Endothelial cell of umbilical vein (primary cell): Measurements from ENCODE around the gene TRIP10. TPM values are rescaled to one million over a fixed set of nuclear protein-coding genes. Genes with fewer than 3 reads are reported as not detected.

ENCODE experiments used
- BruUV-seq: library from RNA; stranded (reverse); fragments of 400-500 nt; replicated peaks from 2 replicates; lab custom pipeline; 2021; lab: Mats Ljungman, UMichigan
- CTCF ChIA-PET: fragments of 300-600, 350-600 bp; sonication (Branson Sonifier 250); formaldehyde crosslinking; loops from one replicate; lab custom pipeline; 2021; ENCODE audit warnings: antibody characterized with exemption, inconsistent platforms; lab: Charles Lee
- POLR2A ChIA-PET: fragments of 300-600, 350-600 bp; sonication (Branson Sonifier 250); formaldehyde crosslinking; loops from one replicate; lab custom pipeline; 2021; ENCODE audit warnings: antibody characterized with exemption, inconsistent platforms; lab: Charles Lee
- DNase-seq: peaks from one replicate; pipeline ENCODE4 v3.0.0-alpha.2; 2011; ENCODE audit warnings: low read depth, low spot score
- FAIRE-seq: peaks from 2 replicates; lab custom pipeline; 2011; peaks lifted over from hg19 to GRCh38; lab: Jason Lieb, UNC
- H2AFZ ChIP-seq: 2 replicates; pipeline ENCODE4 v1.6.0; 2012; ENCODE audit warnings: low read depth, low read length, control low read depth, inconsistent platforms
- H3K27ac ChIP-seq: 2 replicates; pipeline ENCODE4 v1.5.1; 2011; ENCODE audit warnings: low read depth, mild to moderate bottlenecking, control low read depth, low read length, moderate library complexity; ENCODE audit not compliant: insufficient read depth
- H3K27me3 ChIP-seq, 2 experiments: 2 replicates each; pipeline versions ENCODE4 v1.6.0 to v1.6.1; 2011; ENCODE audit warnings: low read length in 2 of 2, mixed read lengths in 1 of 2; ENCODE audit not compliant: control insufficient read depth in 2 of 2, insufficient read depth in 2 of 2
- H3K36me3 ChIP-seq, 2 experiments: 2 replicates in 1 of 2; 3 replicates in 1 of 2; pipeline ENCODE4 v1.5.1; 2011; ENCODE audit warnings: low read length in 2 of 2, mild to moderate bottlenecking in 1 of 2, moderate library complexity in 1 of 2; ENCODE audit not compliant: control insufficient read depth in 2 of 2, insufficient read depth in 2 of 2; ENCODE audit errors: extremely low read depth in 1 of 2
- H3K4me1 ChIP-seq: 3 replicates; pipeline ENCODE4 v1.5.1; 2011; ENCODE audit warnings: mild to moderate bottlenecking, low read length; ENCODE audit not compliant: control insufficient read depth, insufficient read depth; ENCODE audit errors: extremely low read depth
- H3K4me2 ChIP-seq: 2 replicates; pipeline ENCODE4 v1.6.1; 2011; ENCODE audit warnings: low read length, control low read depth, mixed read lengths; ENCODE audit not compliant: insufficient read depth
- H3K4me3 ChIP-seq, 3 experiments: fragments of 200-600 bp in 1 of 3; sonication (generic), shearing (Covaris generic) in 1 of 3; replicated peaks in 1 of 3; 2 replicates each; pipeline ENCODE4 v1.5.1; 2011 to 2016; ENCODE audit warnings: control low read depth in 3 of 3, low read length in 3 of 3, mild to moderate bottlenecking in 2 of 3, inconsistent platforms in 1 of 3, low read depth in 1 of 3, moderate library complexity in 1 of 3; ENCODE audit not compliant: insufficient read depth in 1 of 3
- H3K79me2 ChIP-seq: 2 replicates; pipeline ENCODE4 v1.6.0; 2012; ENCODE audit warnings: low read length, inconsistent platforms; ENCODE audit not compliant: control insufficient read depth, insufficient read depth
- H3K9ac ChIP-seq: replicated peaks from 2 replicates; pipeline ENCODE3; 2011; ENCODE audit warnings: low read length, control low read depth; ENCODE audit not compliant: insufficient read depth; ENCODE audit errors: extremely low read depth
- H3K9me1 ChIP-seq: replicated peaks from 3 replicates; pipeline ENCODE4 v1.6.0; 2011; ENCODE audit warnings: mild to moderate bottlenecking, low read length; ENCODE audit not compliant: control insufficient read depth, insufficient read depth; ENCODE audit errors: extremely low read depth
- H3K9me3 ChIP-seq: replicated peaks from 2 replicates; pipeline ENCODE4 v1.5.1; 2012; ENCODE audit warnings: low read length, inconsistent platforms; ENCODE audit not compliant: control insufficient read depth, insufficient read depth
- H4K20me1 ChIP-seq: replicated peaks from 2 replicates; pipeline ENCODE3; 2011; ENCODE audit warnings: mild to moderate bottlenecking, low read length; ENCODE audit not compliant: control insufficient read depth, insufficient read depth; ENCODE audit errors: extremely low read depth
- EZH2 ChIP-seq: IDR thresholded peaks from 2 replicates; pipeline ENCODE4 v1.6.1; 2012; ENCODE audit warnings: borderline replicate concordance, low read depth, mild to moderate bottlenecking, moderate library complexity, low read length, inconsistent platforms; ENCODE audit not compliant: severe bottlenecking
- FOS ChIP-seq: IDR thresholded peaks from 2 replicates; pipeline ENCODE4 v1.6.1; 2011; ENCODE audit warnings: mild to moderate bottlenecking, low read length, moderate library complexity, borderline replicate concordance; ENCODE audit not compliant: insufficient read depth
- GATA2 ChIP-seq: IDR thresholded peaks from 2 replicates; pipeline ENCODE4 v1.7.0; 2011; ENCODE audit warnings: low read depth, mild to moderate bottlenecking, moderate library complexity, mixed read lengths, low read length; ENCODE audit not compliant: insufficient read length, insufficient read depth
- JUN ChIP-seq: IDR thresholded peaks from 2 replicates; pipeline ENCODE4 v1.6.1; 2011; ENCODE audit warnings: borderline replicate concordance, low read depth; ENCODE audit not compliant: insufficient read length, insufficient read depth
- MYC ChIP-seq: IDR thresholded peaks from one replicate; pipeline ENCODE4 v1.6.1; 2011; ENCODE audit warnings: mild to moderate bottlenecking, low read depth, low read length
- POLR2A ChIP-seq: IDR thresholded peaks from 2 replicates; pipeline ENCODE4 v1.6.1; 2012; ENCODE audit warnings: low read depth, mild to moderate bottlenecking, control low read depth, low read length
- POLR2AphosphoS5 ChIP-seq: IDR thresholded peaks from 2 replicates; pipeline ENCODE4 v1.6.1; 2012; ENCODE audit warnings: low read depth, mild to moderate bottlenecking, control low read depth, low read length, moderate library complexity; ENCODE audit not compliant: insufficient read depth
- dilution Hi-C: fragments of 300-500 bp; cut with MboI; formaldehyde crosslinking; loops from one replicate; pipeline ENCODE4 v1.15.0; 2019; ENCODE audit warnings: low sequenced_read_pairs; ENCODE audit not compliant: extremely low pct_ligation_motif_present
- intact Hi-C: fragments of 100-400 bp; cut with micrococcal nuclease; formaldehyde crosslinking; loops from one replicate; pipeline ENCODE4 v1.10.0; 2022
- polyA plus RNA-seq, 4 experiments: library from polyadenylated mRNA; depleted of rRNA in 3 of 4; stranded (reverse) in 3 of 4; unstranded in 1 of 4; fragments of >200 nt; gene quantifications; 2 replicates each; pipeline versions ENCODE4 v1.2.1 to v1.2.3, GENCODE V29; 2011 to 2012; ENCODE audit warnings: missing spikeins in 1 of 4
- total RNA-seq: library from RNA; stranded (reverse); gene quantifications from 2 replicates; pipeline ENCODE4 v1.2.3, GENCODE V29; 2021
- TF ChIP-seq, protein P1 (sequence below): IDR thresholded peaks from 2 replicates; pipeline ENCODE4 v1.6.1; 2011; ENCODE audit not compliant: insufficient read depth, insufficient read length
- TF ChIP-seq, protein P2 (sequence below), 2 donors: IDR thresholded peaks; 1 replicate in 1 of 2; 2 replicates in 1 of 2; pipeline ENCODE4 v1.5.1; 2011; ENCODE audit warnings: low read length in 2 of 2, mild to moderate bottlenecking in 2 of 2, moderate library complexity in 2 of 2, control low read depth in 1 of 2, inconsistent platforms in 1 of 2, low read depth in 1 of 2; ENCODE audit not compliant: insufficient read depth in 1 of 2; ENCODE audit errors: extremely low read depth in 1 of 2

Gene TRIP10
- total and polyA plus RNA-seq, 2 donors (not counting 3 experiments of a cell fraction or from before 2014, with no cell fraction given): 28.4 to 69.3 TPM

DNA sequence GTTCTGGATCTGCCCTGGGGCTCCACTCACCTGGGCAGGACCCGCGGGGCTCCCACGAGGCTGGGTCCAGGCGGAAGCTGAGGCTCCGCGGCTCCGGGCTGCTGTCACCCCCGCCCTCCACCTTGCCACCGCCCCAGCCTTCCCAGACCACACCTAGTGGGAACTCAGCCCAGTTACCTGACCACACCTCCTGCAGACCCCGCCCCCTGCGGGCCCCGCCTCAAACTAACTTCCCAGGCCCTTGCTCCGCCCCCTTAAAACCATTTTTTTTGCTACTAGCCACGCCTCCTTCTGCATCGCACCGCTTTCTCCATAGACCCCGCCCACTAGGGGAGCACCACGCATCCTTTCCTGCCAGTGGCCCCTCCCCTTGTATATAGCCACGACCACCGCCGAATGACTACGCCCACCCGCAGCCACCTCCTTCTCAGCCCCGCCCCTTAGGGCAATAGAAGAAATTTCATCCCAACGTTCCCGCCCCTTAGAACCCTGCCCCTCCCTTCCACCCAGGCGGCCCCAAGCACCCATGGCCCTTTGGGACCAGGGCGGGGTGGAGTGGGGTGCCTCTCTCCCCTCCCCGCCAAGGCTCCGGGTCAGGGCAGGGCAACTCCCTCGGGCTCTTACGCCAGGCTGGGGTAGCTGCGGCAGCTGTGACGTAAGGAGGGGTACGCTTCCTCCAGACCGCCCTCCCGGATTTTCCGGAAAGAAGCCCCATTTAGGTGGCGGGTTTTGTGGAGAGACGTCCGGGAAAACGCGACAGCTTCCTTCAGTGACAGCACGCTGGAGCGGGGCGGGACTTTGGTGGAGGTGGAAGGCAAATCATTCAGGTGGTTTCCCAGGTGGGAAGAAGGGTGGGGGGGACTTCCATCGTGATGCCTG lies 28.1 kb downstream of the TRIP10 start, which contains the start of gene SH2D3A:
Gene SH2D3A (minus strand): TSS at position 79 of the 879 bp plus-strand sequence. CDS start 3,687 bp downstream, outside the sequence.
- H3K4me2 ChIP-seq: peak within 1 kb of the TSS; percentile 10
- H3K9me3 ChIP-seq: no peaks in the 10 kb centered on the region
- DNase-seq (peak; percentile 37), FAIRE-seq (no peak)
- ChIA-PET CTCF (interaction anchor here (0.8 to 3.3 kb wide), 4 partner anchors 29 to 251 kb away, joined by 3 to 16 read pairs (median 4); partner anchors contain the start of gene GPR108), POLR2A (no interaction called here)
- no peak within 1 kb of the TSS for H3K9ac ChIP-seq
- peaks cover 5 to 9% of the 10 kb centered on the region in 2 experiments for H3K27me3 ChIP-seq
- no TSS peak for BruUV-seq
- no peak for TF ChIP-seq FOS
- TF ChIP-seq, protein P1, sequence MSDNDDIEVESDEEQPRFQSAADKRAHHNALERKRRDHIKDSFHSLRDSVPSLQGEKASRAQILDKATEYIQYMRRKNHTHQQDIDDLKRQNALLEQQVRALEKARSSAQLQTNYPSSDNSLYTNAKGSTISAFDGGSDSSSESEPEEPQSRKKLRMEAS: no peak
- no peak for TF ChIP-seq GATA2
- TF ChIP-seq, protein P2, sequence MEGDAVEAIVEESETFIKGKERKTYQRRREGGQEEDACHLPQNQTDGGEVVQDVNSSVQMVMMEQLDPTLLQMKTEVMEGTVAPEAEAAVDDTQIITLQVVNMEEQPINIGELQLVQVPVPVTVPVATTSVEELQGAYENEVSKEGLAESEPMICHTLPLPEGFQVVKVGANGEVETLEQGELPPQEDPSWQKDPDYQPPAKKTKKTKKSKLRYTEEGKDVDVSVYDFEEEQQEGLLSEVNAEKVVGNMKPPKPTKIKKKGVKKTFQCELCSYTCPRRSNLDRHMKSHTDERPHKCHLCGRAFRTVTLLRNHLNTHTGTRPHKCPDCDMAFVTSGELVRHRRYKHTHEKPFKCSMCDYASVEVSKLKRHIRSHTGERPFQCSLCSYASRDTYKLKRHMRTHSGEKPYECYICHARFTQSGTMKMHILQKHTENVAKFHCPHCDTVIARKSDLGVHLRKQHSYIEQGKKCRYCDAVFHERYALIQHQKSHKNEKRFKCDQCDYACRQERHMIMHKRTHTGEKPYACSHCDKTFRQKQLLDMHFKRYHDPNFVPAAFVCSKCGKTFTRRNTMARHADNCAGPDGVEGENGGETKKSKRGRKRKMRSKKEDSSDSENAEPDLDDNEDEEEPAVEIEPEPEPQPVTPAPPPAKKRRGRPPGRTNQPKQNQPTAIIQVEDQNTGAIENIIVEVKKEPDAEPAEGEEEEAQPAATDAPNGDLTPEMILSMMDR (IDR thresholded peaks at IDR 0.05; ENCODE audit: extremely low read depth in 1 of 2, insufficient read depth in 1 of 2, low read depth in 1 of 2, low read length in 2 of 2): no peak
- no peak for TF ChIP-seq EZH2
- TF ChIP-seq POLR2A: no peak
- TF ChIP-seq JUN: no peak
- TF ChIP-seq MYC: no peak
- no peak for TF ChIP-seq POLR2AphosphoS5
- H3K9me1 ChIP-seq: no peaks in the 10 kb centered on the region
- H3K4me1 ChIP-seq: peaks cover 4% of the 10 kb centered on the region
- no peak within 1 kb of the TSS for H3K27ac ChIP-seq
- intact Hi-C loops (loop anchor here (1.0 kb wide), 1 partner anchor 96 kb away; no protein-coding TSS in a partner anchor), dilution Hi-C loops (no loop called here)
- H3K79me2 ChIP-seq: no peaks in the 10 kb centered on the region
- H2AFZ ChIP-seq: peak within 1 kb of the TSS; percentile 52
- H4K20me1 ChIP-seq: no peaks in the 10 kb centered on the region
- peak within 1 kb of the TSS in 1 of 3 experiments; percentile 4 for H3K4me3 ChIP-seq
- no peaks in the 10 kb centered on the region for H3K36me3 ChIP-seq
